ENCODE results near the gene ORC3.
"Not testable (repeated sequence)": the region's sequence is repeated elsewhere in the genome, so short reads cannot be mapped to it uniquely, and the experiment has no call there.

Gene ORC3

GRCh38 chr6:87687296-87687695 lies 97.4 kb downstream of the ORC3 start:
- Histone ChIP-seq H3K27ac (no peak overlapping the region), H2AFZ (no peak overlapping the region), H3K79me2 (peaks cover 66% of the 10 kb centered on the region), H3K4me2 (ENCODE audit: low read length) (no peak overlapping the region), H3K9ac (no peak overlapping the region), H3K4me3 (ENCODE audit: low read depth, low read length) (no peak overlapping the region), H3K4me1 (peaks cover 2% of the 10 kb centered on the region), H3K27me3 (ENCODE audit: control insufficient read depth, insufficient read depth, low read length) (no peaks in the 10 kb centered on the region), H3K9me3 (ENCODE audit: control insufficient read depth, low read length) (no peaks in the 10 kb centered on the region), H3K36me3 (ENCODE audit: control insufficient read depth, insufficient read depth, low read length) (no peaks in the 10 kb centered on the region)
- no peak for TF ChIP-seq CTCF (IDR thresholded peaks at IDR 0.05)

GRCh38 chr6:87687893-87688292 lies 98.0 kb downstream of the ORC3 start:
- H3K9me3 ChIP-seq (ENCODE audit: control insufficient read depth, low read length); H3K27me3 ChIP-seq (ENCODE audit: control insufficient read depth, insufficient read depth, low read length); H3K36me3 ChIP-seq (ENCODE audit: control insufficient read depth, insufficient read depth, low read length); H3K9ac ChIP-seq; H3K27ac ChIP-seq; H3K4me3 ChIP-seq (ENCODE audit: low read depth, low read length); H2AFZ ChIP-seq; H3K4me2 ChIP-seq (ENCODE audit: low read length); H3K4me1 ChIP-seq: not testable (repeated sequence)
- H3K79me2 ChIP-seq: peaks cover 67% of the 10 kb centered on the region

- H3K36me3 ChIP-seq (ENCODE audit: control insufficient read depth, insufficient read depth, low read length): no peaks in the 10 kb centered on the region
- H3K4me1 ChIP-seq: peaks cover 2% of the 10 kb centered on the region
- H3K4me2 ChIP-seq (ENCODE audit: low read length): no peak overlapping the region
- H3K27me3 ChIP-seq (ENCODE audit: control insufficient read depth, insufficient read depth, low read length): no peaks in the 10 kb centered on the region
- H3K9me3 ChIP-seq (ENCODE audit: control insufficient read depth, low read length): no peaks in the 10 kb centered on the region
- no peak overlapping the region for H2AFZ ChIP-seq
- H3K27ac ChIP-seq: no peak overlapping the region
- TF ChIP-seq CTCF (IDR thresholded peaks at IDR 0.05): no peak
- H3K4me3 ChIP-seq (ENCODE audit: low read depth, low read length): no peak overlapping the region
- H3K9ac ChIP-seq: no peak overlapping the region
- peaks cover 55% of the 10 kb centered on the region for H3K79me2 ChIP-seq
Measured at GRCh38 chr6:87690441-87690840, 100.5 kb downstream of the ORC3 start.

GRCh38 chr6:87692086-87692485 lies 102.2 kb downstream of the ORC3 start:
- TF ChIP-seq CTCF (IDR thresholded peaks at IDR 0.05): no peak
- Histone ChIP-seq H3K9ac (no peak overlapping the region), H3K27ac (no peak overlapping the region), H3K27me3 (ENCODE audit: control insufficient read depth, insufficient read depth, low read length) (no peaks in the 10 kb centered on the region), H2AFZ (no peak overlapping the region), H3K4me1 (no peaks in the 10 kb centered on the region), H3K79me2 (peaks cover 44% of the 10 kb centered on the region), H3K36me3 (ENCODE audit: control insufficient read depth, insufficient read depth, low read length) (no peaks in the 10 kb centered on the region), H3K4me3 (ENCODE audit: low read depth, low read length) (no peak overlapping the region), H3K9me3 (ENCODE audit: control insufficient read depth, low read length) (no peaks in the 10 kb centered on the region), H3K4me2 (ENCODE audit: low read length) (no peak overlapping the region)

- not testable (repeated sequence) for H3K4me2 ChIP-seq (ENCODE audit: low read length); H3K9ac ChIP-seq; H3K27ac ChIP-seq; H3K27me3 ChIP-seq (ENCODE audit: control insufficient read depth, insufficient read depth, low read length); H2AFZ ChIP-seq; H3K4me1 ChIP-seq; H3K36me3 ChIP-seq (ENCODE audit: control insufficient read depth, insufficient read depth, low read length); H3K9me3 ChIP-seq (ENCODE audit: control insufficient read depth, low read length); H3K4me3 ChIP-seq (ENCODE audit: low read depth, low read length)
- H3K79me2 ChIP-seq: peaks cover 38% of the 10 kb centered on the region
Measured at GRCh38 chr6:87696817-87697216, 106.9 kb downstream of the ORC3 start.

Measured in parathyroid adenoma (tissue), 2 donors.